ENCODE results near the gene TMEM175. TPM values are rescaled to one million over a fixed set of nuclear protein-coding genes. Genes with fewer than 3 reads are reported as not detected.
A peak's percentile ranks its signal among the peaks of the same experiment; 100 is the strongest.

Gene TMEM175
- polyA plus RNA-seq, 6 donors from 2014 or later = 18.7 to 38.8 (median 24.1) TPM

DNA sequence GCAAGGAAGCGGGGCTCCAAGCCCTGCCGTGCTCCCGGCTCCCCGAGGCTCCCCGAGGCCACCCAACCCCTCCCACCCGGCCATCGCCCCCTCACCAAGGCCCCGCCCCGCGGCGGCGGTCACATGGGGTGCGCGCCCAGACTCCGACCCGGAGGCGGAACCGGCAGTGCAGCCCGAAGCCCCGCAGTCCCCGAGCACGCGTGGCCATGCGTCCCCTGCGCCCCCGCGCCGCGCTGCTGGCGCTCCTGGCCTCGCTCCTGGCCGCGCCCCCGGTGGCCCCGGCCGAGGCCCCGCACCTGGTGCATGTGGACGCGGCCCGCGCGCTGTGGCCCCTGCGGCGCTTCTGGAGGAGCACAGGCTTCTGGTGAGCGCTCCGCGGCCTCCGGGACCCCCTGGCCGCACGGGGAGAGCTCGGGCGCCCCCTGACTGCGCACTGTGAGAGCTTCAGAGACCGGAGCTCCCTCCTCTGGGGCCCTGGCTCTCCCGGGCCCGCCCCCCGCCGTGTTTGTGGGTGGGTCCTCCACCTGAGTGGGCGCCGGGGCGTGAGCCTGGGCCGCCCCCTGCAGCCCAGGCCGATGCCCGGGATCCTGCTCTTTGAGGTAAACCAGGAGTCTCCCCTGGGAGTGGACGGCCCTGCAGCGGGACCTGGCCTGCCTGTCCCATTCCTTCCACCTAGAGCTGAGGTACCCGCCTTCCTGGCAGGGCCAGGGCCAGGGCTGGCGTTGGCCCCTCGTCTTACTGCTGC lies 54.8 kb downstream of the TMEM175 start, which contains the start of gene IDUA:
Gene IDUA, plus strand, starts transcription at position 166 of the 745 bp plus-strand sequence. Its CDS starts 41 bp downstream, at position 207.
- Mint-ChIP-seq H3K36me3 (no peaks in the 10 kb centered on the region), H3K4me3 (peak within 1 kb of the TSS; percentile 82 to 91 (median 88)), H3K4me1 (peaks cover 8 to 26% (median 11%) of the 10 kb centered on the region in 3 donors), H3K27ac (peak within 1 kb of the TSS in 5 of 6 donors; percentile 49 to 95 (median 78)), H3K9me3 (no peaks in the 10 kb centered on the region), H3K27me3 (no peaks in the 10 kb centered on the region)
- DNase-seq = peak; percentile 89
- peak; percentile 88 for ATAC-seq (ENCODE audit: low read depth in 2 of 2)

DNA sequence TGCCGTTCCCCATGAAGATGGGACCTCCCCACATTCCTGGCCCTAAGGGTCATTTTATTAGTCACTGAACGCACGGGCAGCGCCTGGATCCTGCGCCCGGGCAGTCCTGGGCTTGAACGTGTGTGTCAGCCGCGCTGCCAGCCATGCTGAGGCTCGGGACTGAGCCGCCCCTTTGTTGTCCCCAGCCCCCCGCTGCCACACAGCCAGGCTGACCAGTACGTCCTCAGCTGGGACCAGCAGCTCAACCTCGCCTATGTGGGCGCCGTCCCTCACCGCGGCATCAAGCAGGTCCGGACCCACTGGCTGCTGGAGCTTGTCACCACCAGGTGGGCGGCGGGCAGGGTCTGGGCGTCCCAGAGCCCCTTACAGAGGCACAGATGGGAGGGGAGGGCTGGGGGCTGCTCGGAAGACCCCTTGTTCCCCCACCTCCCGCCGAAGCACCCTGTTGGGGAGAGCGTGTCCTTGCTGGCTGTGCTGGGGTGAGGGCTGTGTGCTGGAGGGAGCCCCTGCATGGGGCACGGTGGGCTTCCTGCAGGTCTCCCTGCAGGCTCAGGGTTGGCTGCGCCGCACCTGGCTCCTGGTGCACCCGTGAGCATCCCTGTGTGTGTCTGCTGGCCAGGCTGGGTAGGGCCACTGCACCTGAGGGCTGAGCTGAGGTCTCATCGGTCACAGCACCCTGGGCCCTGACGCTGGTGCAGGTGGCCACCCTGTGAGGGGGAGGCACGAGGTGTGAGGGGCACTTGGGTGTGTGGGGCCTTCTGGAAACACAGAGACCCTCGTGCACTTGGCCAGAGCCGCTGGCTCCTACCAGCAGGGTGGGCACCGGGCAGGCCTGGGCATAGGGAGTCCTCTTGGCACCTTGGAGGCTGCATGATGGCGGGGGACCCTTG lies 55.6 kb downstream of the TMEM175 start:
- no peak for DNase-seq
- peak overlapping the region in 1 of 6 donors; percentile 95 for H3K27ac Mint-ChIP-seq

DNA sequence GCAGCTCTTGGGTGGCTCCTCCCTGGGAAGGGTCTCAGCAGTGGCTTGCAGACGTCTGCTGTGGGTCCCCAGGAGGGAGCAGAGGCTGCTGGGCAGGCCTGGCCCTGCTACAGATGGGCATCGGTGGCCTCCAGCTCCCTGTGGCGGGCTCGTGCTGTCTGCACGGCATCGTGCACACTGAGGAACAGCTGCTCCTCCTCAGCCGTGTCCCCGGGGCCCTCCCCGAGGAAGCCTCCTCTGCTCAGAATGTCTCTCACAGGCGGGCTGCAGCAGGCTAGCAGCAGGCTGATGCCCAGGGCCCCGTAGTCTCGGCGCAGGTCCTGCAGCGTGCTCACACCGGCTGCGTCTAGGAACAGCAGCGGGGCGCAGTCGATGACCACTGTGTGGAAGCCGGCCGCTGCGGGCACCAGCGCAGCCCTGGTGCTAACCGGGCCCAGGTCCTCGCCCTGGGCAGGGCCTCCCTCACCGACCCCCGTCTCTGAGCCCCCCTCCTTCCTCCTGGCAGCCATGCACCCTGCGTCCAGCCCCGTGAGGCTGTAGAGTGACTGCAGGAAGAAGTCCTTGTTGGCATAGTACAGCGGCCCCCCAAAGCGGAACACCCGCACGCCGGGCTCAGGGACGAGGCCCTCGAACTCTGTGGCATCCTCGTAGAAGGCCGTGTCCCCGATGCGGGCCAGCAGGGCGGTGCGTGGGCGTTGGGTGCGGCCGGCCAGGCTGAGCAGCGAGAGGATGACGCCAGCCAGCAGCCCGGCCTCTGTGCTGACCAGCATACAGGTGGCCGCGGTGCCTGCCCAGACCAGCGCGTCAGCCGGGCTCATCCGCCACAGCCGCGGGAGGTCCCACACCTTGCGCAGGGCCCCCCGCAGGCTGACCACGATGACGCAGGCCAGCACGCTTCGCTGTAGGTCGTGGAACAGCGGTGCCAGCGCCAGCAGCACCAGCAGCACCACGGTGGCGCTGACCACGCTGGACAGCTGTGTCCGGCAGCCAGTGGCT lies 56.8 kb downstream of the TMEM175 start:
- Mint-ChIP-seq H3K27me3 (no peaks in the 10 kb centered on the region), H3K9me3 (no peaks in the 10 kb centered on the region), H3K4me1 (peaks cover 8 to 26% (median 11%) of the 10 kb centered on the region in 3 donors), H3K4me3 (no peak overlapping the region), H3K27ac (no peak overlapping the region), H3K36me3 (no peaks in the 10 kb centered on the region)
- no peak for DNase-seq
- no peak for ATAC-seq (ENCODE audit: low read depth in 2 of 2)

More for the DNA sequence above, 55.6 kb downstream of the TMEM175 start:
- H3K9me3 Mint-ChIP-seq = no peaks in the 10 kb centered on the region
- no peaks in the 10 kb centered on the region for H3K36me3 Mint-ChIP-seq
- H3K4me3 Mint-ChIP-seq = peak overlapping the region; percentile 57 to 89 (median 80)
- peaks cover 8 to 26% (median 11%) of the 10 kb centered on the region in 3 donors for H3K4me1 Mint-ChIP-seq
- no peaks in the 10 kb centered on the region for H3K27me3 Mint-ChIP-seq
- no peak for ATAC-seq (ENCODE audit: low read depth in 2 of 2)

DNA sequence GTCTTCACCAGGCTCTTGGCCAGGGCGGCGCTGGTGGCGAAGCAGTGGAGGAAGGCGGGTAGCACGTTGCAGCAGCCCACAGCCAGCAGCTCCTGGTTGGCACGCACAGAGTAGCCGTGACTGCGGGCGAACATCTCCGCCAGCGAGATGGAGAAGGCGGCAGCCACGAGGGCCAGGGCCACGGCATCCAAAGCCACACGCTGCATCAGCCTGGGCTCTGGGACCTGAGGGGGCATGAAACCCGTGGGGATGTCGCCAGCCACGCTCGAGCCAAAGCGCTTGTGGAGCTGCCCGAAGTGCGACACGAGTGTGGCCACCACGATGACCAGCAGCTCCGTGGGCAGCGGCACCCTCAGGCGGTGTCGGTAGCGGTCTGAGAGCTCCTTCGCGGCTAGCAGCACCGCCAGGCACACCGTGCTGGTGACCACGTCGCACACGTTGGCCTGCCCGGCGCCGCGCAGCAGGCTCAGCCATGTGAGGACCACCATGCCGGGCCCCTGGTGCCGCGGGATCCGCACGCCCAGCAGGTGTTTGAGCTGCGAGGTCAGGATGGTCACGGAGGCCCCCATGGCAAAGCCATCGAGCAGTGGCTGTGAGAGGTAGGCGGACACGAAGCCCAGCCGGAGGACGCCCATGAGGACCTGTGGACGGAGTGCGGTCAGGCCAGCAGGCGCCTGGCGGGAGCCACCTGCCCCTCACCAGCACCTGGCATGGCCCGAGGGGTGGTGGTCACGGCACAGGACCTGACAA lies 57.6 kb downstream of the TMEM175 start:
- ATAC-seq (ENCODE audit: low read depth in 2 of 2) = no peak
- Mint-ChIP-seq H3K27me3 (no peaks in the 10 kb centered on the region), H3K9me3 (no peaks in the 10 kb centered on the region), H3K36me3 (no peaks in the 10 kb centered on the region), H3K4me3 (no peak overlapping the region), H3K4me1 (peaks cover 8 to 19% (median 11%) of the 10 kb centered on the region in 3 donors), H3K27ac (no peak overlapping the region)
- DNase-seq = no peak

DNA sequence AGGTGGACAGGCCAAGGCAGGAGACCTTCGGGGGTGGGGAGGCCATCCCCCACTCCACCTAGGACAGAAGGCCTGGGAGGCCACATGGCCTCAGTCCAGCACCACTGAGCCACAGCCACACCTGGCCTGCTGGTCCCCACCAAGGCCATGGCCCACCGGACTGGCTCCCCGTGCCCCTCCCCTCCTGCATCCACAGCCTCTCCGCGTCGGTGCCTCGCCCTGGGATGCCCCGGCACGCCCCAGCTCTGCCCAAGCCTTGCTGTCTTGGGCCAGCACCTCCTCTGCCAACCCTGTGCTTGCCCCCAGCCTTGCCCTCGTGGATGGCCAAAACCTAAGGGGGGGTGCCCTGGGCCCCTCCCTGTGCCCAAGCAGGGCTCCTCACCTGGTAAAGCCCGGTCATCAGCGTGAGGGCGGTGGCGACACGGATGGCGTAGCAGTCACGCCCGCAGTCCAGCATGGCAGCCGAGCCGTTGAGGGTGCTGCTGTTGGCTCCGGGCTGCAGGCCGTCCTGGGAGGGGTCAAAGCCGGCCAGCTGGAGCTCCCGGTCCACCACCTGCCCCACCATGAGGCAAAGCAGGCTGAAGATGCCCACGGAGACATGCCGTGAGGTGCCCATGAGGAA lies 58.6 kb downstream of the TMEM175 start:
- DNase-seq (no peak), ATAC-seq (ENCODE audit: low read depth in 2 of 2) (no peak)
- H3K36me3 Mint-ChIP-seq = no peaks in the 10 kb centered on the region
- peaks cover 4 to 11% (median 10%) of the 10 kb centered on the region in 3 donors for H3K4me1 Mint-ChIP-seq
- H3K27me3 Mint-ChIP-seq = peaks cover 0 to 5% (median 0%) of the 10 kb centered on the region in 3 donors
- H3K4me3 Mint-ChIP-seq = no peak overlapping the region
- peak overlapping the region in 2 of 6 donors; percentile 24 to 34 for H3K27ac Mint-ChIP-seq
- no peaks in the 10 kb centered on the region for H3K9me3 Mint-ChIP-seq

DNA sequence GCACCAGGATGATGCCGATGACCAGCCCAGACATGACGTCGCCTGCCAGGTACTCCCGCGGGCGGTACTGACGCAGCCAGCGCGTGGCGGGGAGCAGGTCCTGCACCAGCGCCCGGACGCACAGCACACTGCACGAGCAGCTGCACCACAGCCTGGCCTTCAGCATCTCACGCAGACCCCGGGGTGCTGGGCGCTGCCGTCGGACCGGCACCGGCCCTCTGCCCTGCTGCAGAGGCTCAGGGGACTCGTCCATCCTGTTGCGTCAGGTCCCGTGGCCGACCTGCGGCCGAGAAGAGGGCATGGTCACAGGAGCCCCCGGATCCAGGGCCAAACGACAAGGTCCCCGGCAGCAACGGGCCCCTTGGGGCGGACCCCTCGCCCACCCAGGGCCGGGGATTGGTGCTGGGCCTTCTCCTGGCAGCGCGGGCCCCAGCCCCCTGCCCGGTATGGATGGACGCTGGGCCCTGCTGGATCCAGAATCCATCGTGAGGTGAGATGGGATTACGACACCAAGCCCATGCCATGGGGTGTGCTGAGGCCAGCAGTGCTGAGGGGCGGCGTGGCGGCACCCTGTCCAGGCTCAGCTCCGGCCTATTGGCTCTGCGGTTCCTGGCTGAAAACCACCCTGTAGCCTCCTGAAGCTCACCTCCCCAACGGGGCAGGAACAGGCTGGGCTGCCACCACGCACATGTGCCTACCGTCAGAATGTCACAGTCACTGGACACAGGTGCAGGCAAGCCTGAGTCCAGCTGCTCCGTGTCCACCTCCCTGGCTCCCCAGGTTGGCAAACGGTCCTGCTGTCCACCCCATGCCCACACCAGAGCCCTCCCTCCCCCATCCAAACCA lies 59.4 kb downstream of the TMEM175 start:
- Mint-ChIP-seq H3K36me3 (no peaks in the 10 kb centered on the region), H3K9me3 (no peaks in the 10 kb centered on the region), H3K4me3 (no peak overlapping the region), H3K4me1 (peaks cover 2 to 11% (median 4%) of the 10 kb centered on the region in 3 donors), H3K27me3 (peaks cover 0 to 13% (median under 1%) of the 10 kb centered on the region in 3 donors), H3K27ac (no peak overlapping the region)
- no peak for ATAC-seq (ENCODE audit: low read depth in 2 of 2)
- DNase-seq = no peak

DNA sequence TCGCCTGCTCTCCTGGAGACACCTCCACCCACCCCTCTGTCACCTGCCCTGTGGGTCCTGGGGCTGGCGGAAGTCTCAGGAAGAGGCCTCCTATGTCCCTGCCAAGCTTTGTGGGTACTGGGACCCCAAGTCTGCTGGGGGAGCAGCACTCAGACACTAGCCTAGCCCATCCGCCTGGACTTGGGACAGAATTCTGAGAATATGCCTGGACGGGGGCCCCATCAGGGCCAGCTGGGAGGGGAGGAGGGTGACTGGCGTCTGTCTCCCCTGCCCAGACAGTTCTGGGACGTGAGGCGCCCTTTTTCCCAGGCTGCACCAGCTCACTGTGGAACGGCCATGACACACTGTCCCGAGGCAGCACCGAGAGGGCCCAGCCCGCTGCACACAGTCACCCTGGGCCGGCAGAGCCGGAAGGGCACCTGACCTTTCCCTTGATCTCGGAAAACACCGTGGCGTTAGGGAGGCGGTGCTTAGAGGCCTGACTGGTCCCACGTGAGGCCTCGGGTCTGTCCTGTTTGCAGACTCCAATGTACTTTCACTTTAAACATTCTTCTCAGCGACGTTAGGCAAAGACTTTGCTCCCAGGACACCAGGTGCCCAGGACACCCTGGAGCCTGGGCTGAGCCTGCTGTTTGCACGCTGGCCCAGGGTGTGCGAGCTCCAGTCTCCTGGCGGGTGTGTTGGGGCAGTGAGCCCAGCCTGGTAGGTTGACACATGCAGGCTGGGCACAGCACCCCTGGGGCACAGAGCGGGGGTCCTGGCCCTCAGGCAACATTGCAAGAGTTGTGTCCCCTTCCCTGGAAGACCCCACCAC lies 60.2 kb downstream of the TMEM175 start:
- peak overlapping the region in 1 of 8 donors; percentile 5 for H3K4me3 Mint-ChIP-seq
- peaks cover 0 to 18% (median 7%) of the 10 kb centered on the region in 3 donors for H3K27me3 Mint-ChIP-seq
- no peak for DNase-seq
- H3K4me1 Mint-ChIP-seq = peaks cover 2 to 7% (median 3%) of the 10 kb centered on the region in 3 donors
- no peak for ATAC-seq (ENCODE audit: low read depth in 2 of 2)
- H3K36me3 Mint-ChIP-seq = no peaks in the 10 kb centered on the region
- H3K9me3 Mint-ChIP-seq = no peaks in the 10 kb centered on the region
- no peak overlapping the region for H3K27ac Mint-ChIP-seq

DNA sequence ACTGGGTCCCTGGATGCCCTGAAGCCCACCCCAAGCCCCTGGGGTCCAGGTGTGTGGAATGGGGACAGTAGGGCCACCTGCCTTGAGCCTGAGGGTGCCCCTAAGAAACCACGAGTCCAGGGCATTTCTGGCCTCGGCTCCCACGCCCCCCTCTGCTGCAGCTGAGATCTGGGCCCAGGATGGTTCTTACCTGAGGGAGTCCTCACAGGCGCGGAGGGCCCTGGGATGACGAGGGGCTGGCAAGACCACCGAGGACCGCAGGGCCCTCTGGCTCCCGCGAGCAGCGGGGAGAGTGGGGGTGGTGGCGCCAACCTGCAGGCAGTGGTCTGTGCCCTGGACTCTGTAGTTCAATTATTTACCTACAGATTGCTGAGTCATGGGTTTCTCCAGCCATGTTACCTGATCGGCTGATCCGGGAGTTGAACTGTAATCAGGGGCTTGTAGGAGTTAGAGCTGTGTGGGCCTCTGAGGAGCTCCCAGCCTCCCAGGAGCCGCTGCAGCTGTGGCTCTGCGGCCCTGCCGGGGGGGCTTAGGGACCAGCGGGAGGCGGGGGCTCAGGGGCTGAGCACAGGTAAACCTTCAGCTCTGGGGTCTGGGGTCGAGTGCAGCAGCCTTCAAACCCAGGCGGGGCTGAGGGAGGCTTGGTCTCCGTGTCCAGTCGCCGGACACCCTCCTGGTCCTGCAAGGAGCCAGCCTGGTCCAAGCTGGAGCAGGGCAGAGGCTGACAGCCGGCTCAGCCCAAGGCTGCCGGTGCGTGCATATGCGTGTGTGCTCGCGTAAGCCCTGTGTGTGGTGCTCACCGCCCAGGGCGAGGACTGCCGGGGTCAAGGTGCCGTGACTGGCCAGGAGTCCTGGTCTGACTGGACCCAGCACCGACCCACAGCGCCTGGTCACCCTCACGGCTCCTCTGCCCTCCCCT lies 61.1 kb downstream of the TMEM175 start, which contains the start of gene SLC26A1:
Gene SLC26A1, minus strand, starts transcription at position 294 of the 919 bp plus-strand sequence. CDS start 1,701 bp downstream, outside the sequence.
- H3K4me3 Mint-ChIP-seq = peak within 1 kb of the TSS in 1 of 8 donors; percentile 5
- ATAC-seq (ENCODE audit: low read depth in 2 of 2) (no peak), DNase-seq (no peak)
- H3K27me3 Mint-ChIP-seq = peaks cover 6 to 25% (median 13%) of the 10 kb centered on the region in 3 donors
- H3K36me3 Mint-ChIP-seq = no peaks in the 10 kb centered on the region
- peaks cover 7 to 12% (median 8%) of the 10 kb centered on the region in 3 donors for H3K4me1 Mint-ChIP-seq
- no peak within 1 kb of the TSS for H3K27ac Mint-ChIP-seq
- no peaks in the 10 kb centered on the region for H3K9me3 Mint-ChIP-seq

DNA sequence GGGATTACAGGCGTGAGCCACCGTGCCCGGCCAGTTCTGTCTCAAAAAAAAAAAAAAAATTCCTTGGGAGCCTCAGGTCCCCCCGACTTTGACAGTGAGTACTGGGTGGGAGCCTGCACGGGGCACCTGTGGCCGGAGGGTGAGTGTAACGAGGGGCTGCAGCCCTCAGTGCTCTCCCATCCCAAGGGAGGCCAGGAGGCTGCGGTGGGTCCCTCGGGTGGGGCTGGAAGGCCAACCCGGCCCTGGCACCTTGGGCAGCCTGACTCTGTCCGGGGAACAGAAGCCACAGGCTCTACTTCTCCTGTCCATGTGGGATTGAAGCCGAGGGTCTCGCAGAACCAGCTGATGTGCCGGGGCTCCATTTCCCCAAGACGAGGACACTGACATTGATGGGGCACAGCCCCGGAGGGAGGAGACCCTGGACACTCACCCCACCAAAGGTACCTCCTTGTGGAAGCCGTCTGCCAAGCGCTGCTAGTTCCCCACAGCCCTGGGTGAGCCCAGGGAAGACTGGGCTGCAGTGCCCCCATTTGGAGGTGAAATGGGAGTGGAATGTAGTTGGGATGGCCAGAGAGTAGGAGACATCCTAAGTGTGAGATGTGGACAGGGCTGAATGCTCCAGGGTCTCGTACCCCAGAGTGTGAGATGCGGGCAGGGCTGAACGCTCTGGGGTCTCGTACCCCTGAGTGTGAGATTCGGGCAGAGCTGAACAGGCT lies 63.2 kb downstream of the TMEM175 start:
- peaks cover 0 to 2% (median 0%) of the 10 kb centered on the region in 7 donors for H3K9me3 Mint-ChIP-seq
- peaks cover 14 to 37% (median 26%) of the 10 kb centered on the region in 3 donors for H3K27me3 Mint-ChIP-seq
- peaks cover 15 to 31% (median 16%) of the 10 kb centered on the region in 3 donors for H3K4me1 Mint-ChIP-seq
- ATAC-seq (ENCODE audit: low read depth in 2 of 2) = no peak
- H3K36me3 Mint-ChIP-seq = no peaks in the 10 kb centered on the region
- DNase-seq = no peak
- H3K4me3 Mint-ChIP-seq = peak overlapping the region in 2 of 8 donors; percentile 10 to 16
- no peak overlapping the region for H3K27ac Mint-ChIP-seq
